Body of pancreas (tissue), 4 donors: ENCODE results near the gene NR2F1-AS1.

ENCODE experiments used
- CTCF ChIP-seq, 7 experiments: fragments of 450-650 bp in 4 of 7; fragments of 200-600 bp in 3 of 7; sonication (generic) in 3 of 7; IDR thresholded peaks; one replicate each; pipeline ENCODE4 v1.5.1; 2016 to 2019; ENCODE audit warnings: antibody characterized with exemption in 7 of 7
- POLR2A ChIP-seq, 3 donors: fragments of 450-650 bp; IDR thresholded peaks; one replicate each; pipeline ENCODE4 v1.6.1; 2016; ENCODE audit warnings: antibody characterized with exemption in 3 of 3, mild to moderate bottlenecking in 2 of 3

GRCh38 chr5:93394301-93394700 lies 186.7 kb downstream of the NR2F1-AS1 start:
- TF ChIP-seq POLR2A (IDR thresholded peaks at IDR 0.05) (no peak), CTCF (IDR thresholded peaks at IDR 0.05) (no peak)
